ENCODE results near the gene MKRN1.
"Not testable (repeated sequence)": the region's sequence is repeated elsewhere in the genome, so short reads cannot be mapped to it uniquely, and the experiment has no call there.

DNA sequence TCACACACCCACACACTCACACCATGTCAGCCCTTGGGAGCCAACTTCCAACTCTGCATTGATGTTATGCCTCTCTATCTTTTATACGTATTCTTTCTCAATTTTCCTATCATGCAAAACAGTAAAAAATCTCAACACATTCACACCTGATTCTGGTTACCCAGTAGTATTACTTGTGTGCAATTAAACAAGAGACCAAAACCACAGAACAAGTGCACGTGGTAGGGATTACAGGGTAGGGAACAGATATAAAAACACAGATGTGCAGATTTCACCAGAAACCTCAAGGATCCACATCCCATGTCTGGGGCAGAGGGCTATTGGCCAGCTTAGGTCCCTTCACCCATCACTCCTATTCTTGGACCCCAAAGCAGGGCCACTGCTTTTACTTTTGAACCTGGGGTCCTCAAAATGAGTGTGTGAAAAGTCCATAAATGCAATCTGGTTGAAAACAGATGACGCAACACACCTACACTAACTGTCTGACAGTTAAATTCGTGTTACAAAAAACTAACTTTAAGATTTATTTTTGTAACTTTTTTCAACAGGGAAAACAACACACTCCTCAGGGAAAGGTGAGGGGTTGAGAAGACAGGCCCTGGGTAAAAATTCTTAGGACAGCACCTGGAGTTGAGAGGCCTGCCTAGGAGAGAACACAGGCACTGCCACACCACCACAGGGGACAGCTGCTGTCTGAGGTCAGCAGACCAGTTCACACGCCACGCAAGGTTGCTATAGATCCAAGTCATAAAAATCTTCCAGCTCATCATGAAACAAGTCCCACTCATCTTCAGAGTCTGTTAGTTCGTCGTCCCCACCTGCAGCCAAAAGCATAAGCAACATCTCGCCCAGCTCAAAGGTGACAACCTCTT is 25.3 kb downstream of the MKRN1 start:
- not testable (repeated sequence) for TF ChIP-seq CEBPB (IDR thresholded peaks at IDR 0.05; ENCODE audit: low read depth, low read length); BHLHE40 (IDR thresholded peaks at IDR 0.05; ENCODE audit: low read depth, low read length); POLR2A (IDR thresholded peaks at IDR 0.05; ENCODE audit: low read depth, low read length); RAD21 (IDR thresholded peaks at IDR 0.05; ENCODE audit: low read length); MAFK (IDR thresholded peaks at IDR 0.05; ENCODE audit: low read depth, low read length); MAZ (IDR thresholded peaks at IDR 0.05; ENCODE audit: borderline replicate concordance, low read depth, low read length); RCOR1 (IDR thresholded peaks at IDR 0.05; ENCODE audit: insufficient replicate concordance, low read length); FOS (IDR thresholded peaks at IDR 0.05; ENCODE audit: low read depth, low read length); CHD1 (IDR thresholded peaks at IDR 0.05; ENCODE audit: low read depth, low read length); SMC3 (IDR thresholded peaks at IDR 0.05; ENCODE audit: low read depth, low read length); RFX5 (IDR thresholded peaks at IDR 0.05; ENCODE audit: low read depth, low read length); MXI1 (IDR thresholded peaks at IDR 0.05; ENCODE audit: borderline replicate concordance, low read depth, low read length); ELK1 (IDR thresholded peaks at IDR 0.05; ENCODE audit: borderline replicate concordance, low read depth, low read length)
- TF ChIP-seq, protein P1, sequence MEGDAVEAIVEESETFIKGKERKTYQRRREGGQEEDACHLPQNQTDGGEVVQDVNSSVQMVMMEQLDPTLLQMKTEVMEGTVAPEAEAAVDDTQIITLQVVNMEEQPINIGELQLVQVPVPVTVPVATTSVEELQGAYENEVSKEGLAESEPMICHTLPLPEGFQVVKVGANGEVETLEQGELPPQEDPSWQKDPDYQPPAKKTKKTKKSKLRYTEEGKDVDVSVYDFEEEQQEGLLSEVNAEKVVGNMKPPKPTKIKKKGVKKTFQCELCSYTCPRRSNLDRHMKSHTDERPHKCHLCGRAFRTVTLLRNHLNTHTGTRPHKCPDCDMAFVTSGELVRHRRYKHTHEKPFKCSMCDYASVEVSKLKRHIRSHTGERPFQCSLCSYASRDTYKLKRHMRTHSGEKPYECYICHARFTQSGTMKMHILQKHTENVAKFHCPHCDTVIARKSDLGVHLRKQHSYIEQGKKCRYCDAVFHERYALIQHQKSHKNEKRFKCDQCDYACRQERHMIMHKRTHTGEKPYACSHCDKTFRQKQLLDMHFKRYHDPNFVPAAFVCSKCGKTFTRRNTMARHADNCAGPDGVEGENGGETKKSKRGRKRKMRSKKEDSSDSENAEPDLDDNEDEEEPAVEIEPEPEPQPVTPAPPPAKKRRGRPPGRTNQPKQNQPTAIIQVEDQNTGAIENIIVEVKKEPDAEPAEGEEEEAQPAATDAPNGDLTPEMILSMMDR (conservative IDR thresholded peaks at IDR 0.05; ENCODE audit: low read depth, low read length), result not testable (repeated sequence)

Measured in IMR-90 (cell line).